Left hindlimb (tissue), 1 donor: ENCODE data around the gene ILDR1.
"Not testable (repeated sequence)": the region's sequence is repeated elsewhere in the genome, so short reads cannot be mapped to it uniquely, and the experiment has no call there.

Experiments
- DNase-seq: peaks from one replicate; pipeline ENCODE4 v3.0.0-alpha.2; 2018

The ILDR1 gene

DNA sequence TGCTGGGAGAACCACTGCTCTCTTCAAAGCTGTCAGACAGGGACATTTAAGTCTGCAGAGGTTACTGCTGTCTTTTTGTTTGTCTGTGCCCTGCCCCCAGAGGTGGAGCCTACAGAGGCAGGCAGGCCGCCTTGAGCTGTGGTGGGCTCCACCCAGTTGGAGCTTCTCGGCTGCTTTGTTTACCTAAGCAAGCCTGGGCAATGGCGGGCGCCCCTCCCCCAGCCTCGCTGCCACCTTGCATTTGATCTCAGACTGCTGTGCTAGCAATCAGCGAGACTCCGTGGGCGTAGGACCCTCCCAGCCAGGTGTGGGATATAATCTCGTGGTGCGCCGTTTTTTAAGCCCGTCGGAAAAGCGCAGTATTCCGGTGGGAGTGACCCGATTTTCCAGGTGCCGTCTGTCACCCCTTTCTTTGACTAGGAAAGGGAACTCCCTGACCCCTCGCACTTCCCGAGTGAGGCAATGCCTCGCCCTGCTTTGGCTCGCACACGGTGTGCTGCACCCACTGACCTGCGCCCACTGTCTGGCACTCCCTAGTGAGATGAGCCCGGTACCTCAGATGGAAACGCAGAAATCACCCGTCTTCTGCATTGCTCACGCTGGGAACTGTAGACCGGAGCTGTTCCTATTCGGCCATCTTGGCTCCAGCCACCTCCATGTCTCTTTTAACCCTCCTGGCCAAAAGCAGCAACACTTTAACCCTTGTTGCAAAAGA lies 83.7 kb downstream of the ILDR1 start:
- not testable (repeated sequence) for DNase-seq
